ENCODE results near the gene PROP1.

PROP1 gene

GRCh38 chr5:177968661-177969211 is 27.3 kb downstream of the PROP1 start:
- no peaks in the 10 kb centered on the region for H3K4me1 ChIP-seq (ENCODE audit: control extremely low read depth in 1 of 4, control insufficient read depth in 4 of 4, insufficient read depth in 4 of 4, low read length in 3 of 4)
- H3K27me3 ChIP-seq (replicated peaks in 2 of 5; ENCODE audit: control insufficient read depth in 4 of 5, insufficient read depth in 5 of 5, low read length in 4 of 5) = peaks cover 5 to 22% (median 6%) of the 10 kb centered on the region in 5 experiments
- H3K4me3 ChIP-seq (ENCODE audit: control insufficient read depth in 1 of 7, extremely low read depth in 1 of 7, insufficient read depth in 4 of 7, low read depth in 2 of 7, low read length in 6 of 7) = no peak overlapping the region
- H3K9me3 ChIP-seq (ENCODE audit: control extremely low read depth in 1 of 5, control insufficient read depth in 4 of 5, insufficient read depth in 2 of 5, low read depth in 1 of 5, low read length in 4 of 5) = peaks cover 0 to 1% (median 0%) of the 10 kb centered on the region in 5 experiments
- DNase-seq = no peak
- WGBS (ENCODE audit: insufficient coverage) = 85% methylated on average over 7 of the region's 8 CpGs
- no peak overlapping the region for H3K27ac ChIP-seq (ENCODE audit: insufficient read depth in 1 of 2, low read depth in 1 of 2, low read length in 2 of 2, poor library complexity in 1 of 2, severe bottlenecking in 2 of 2)
- H3K36me3 ChIP-seq (ENCODE audit: control insufficient read depth in 4 of 4, insufficient read depth in 4 of 4, low read length in 3 of 4) = no peaks in the 10 kb centered on the region
- POLR2A ChIA-PET = no interaction called here
- CTCF ChIA-PET = no interaction called here

GRCh38 chr5:177967221-177967887 is 28.7 kb downstream of the PROP1 start:
- POLR2A ChIA-PET = no interaction called here
- DNase-seq = no peak
- peaks cover 2 to 18% (median 5%) of the 10 kb centered on the region in 5 experiments for H3K27me3 ChIP-seq (replicated peaks in 2 of 5; ENCODE audit: control insufficient read depth in 4 of 5, insufficient read depth in 5 of 5, low read length in 4 of 5)
- no peak overlapping the region for H3K27ac ChIP-seq (ENCODE audit: insufficient read depth in 1 of 2, low read depth in 1 of 2, low read length in 2 of 2, poor library complexity in 1 of 2, severe bottlenecking in 2 of 2)
- H3K4me1 ChIP-seq (ENCODE audit: control extremely low read depth in 1 of 4, control insufficient read depth in 4 of 4, insufficient read depth in 4 of 4, low read length in 3 of 4) = no peaks in the 10 kb centered on the region
- 92% methylated on average over 5 of the region's 9 CpGs for WGBS (ENCODE audit: insufficient coverage)
- no peak overlapping the region for H3K4me3 ChIP-seq (ENCODE audit: control insufficient read depth in 1 of 7, extremely low read depth in 1 of 7, insufficient read depth in 4 of 7, low read depth in 2 of 7, low read length in 6 of 7)
- H3K36me3 ChIP-seq (ENCODE audit: control insufficient read depth in 4 of 4, insufficient read depth in 4 of 4, low read length in 3 of 4) = no peaks in the 10 kb centered on the region
- H3K9me3 ChIP-seq (ENCODE audit: control extremely low read depth in 1 of 5, control insufficient read depth in 4 of 5, insufficient read depth in 2 of 5, low read depth in 1 of 5, low read length in 4 of 5) = peaks cover 0 to 1% (median 0%) of the 10 kb centered on the region in 5 experiments
- CTCF ChIA-PET = no interaction called here

- H3K27ac ChIP-seq (ENCODE audit: insufficient read depth in 1 of 2, low read depth in 1 of 2, low read length in 2 of 2, poor library complexity in 1 of 2, severe bottlenecking in 2 of 2) = no peak overlapping the region
- peaks cover 0 to 1% (median 0%) of the 10 kb centered on the region in 5 experiments for H3K9me3 ChIP-seq (ENCODE audit: control extremely low read depth in 1 of 5, control insufficient read depth in 4 of 5, insufficient read depth in 2 of 5, low read depth in 1 of 5, low read length in 4 of 5)
- no peaks in the 10 kb centered on the region for H3K36me3 ChIP-seq (ENCODE audit: control insufficient read depth in 4 of 4, insufficient read depth in 4 of 4, low read length in 3 of 4)
- 92% methylated on average over 7 of the region's 7 CpGs for WGBS (ENCODE audit: insufficient coverage)
- no peaks in the 10 kb centered on the region for H3K4me1 ChIP-seq (ENCODE audit: control extremely low read depth in 1 of 4, control insufficient read depth in 4 of 4, insufficient read depth in 4 of 4, low read length in 3 of 4)
- H3K27me3 ChIP-seq (replicated peaks in 2 of 5; ENCODE audit: control insufficient read depth in 4 of 5, insufficient read depth in 5 of 5, low read length in 4 of 5) = peaks cover 2 to 16% (median 5%) of the 10 kb centered on the region in 5 experiments
- H3K4me3 ChIP-seq (ENCODE audit: control insufficient read depth in 1 of 7, extremely low read depth in 1 of 7, insufficient read depth in 4 of 7, low read depth in 2 of 7, low read length in 6 of 7) = no peak overlapping the region
- no peak for DNase-seq
- CTCF ChIA-PET = no interaction called here
- POLR2A ChIA-PET = no interaction called here
Observed at GRCh38 chr5:177966839-177967166, 29.2 kb downstream of the PROP1 start.

GRCh38 chr5:177966009-177966838 is 29.8 kb downstream of the PROP1 start:
- POLR2A ChIA-PET = no interaction called here
- H3K9me3 ChIP-seq (ENCODE audit: control extremely low read depth in 1 of 5, control insufficient read depth in 4 of 5, insufficient read depth in 2 of 5, low read depth in 1 of 5, low read length in 4 of 5) = peaks cover 0 to 1% (median 0%) of the 10 kb centered on the region in 5 experiments
- no peaks in the 10 kb centered on the region for H3K36me3 ChIP-seq (ENCODE audit: control insufficient read depth in 4 of 4, insufficient read depth in 4 of 4, low read length in 3 of 4)
- DNase-seq = no peak
- peaks cover 2 to 14% (median 5%) of the 10 kb centered on the region in 5 experiments for H3K27me3 ChIP-seq (replicated peaks in 2 of 5; ENCODE audit: control insufficient read depth in 4 of 5, insufficient read depth in 5 of 5, low read length in 4 of 5)
- 89% methylated on average over 12 of the region's 19 CpGs for WGBS (ENCODE audit: insufficient coverage)
- no peak overlapping the region for H3K4me3 ChIP-seq (ENCODE audit: control insufficient read depth in 1 of 7, extremely low read depth in 1 of 7, insufficient read depth in 4 of 7, low read depth in 2 of 7, low read length in 6 of 7)
- no peaks in the 10 kb centered on the region for H3K4me1 ChIP-seq (ENCODE audit: control extremely low read depth in 1 of 4, control insufficient read depth in 4 of 4, insufficient read depth in 4 of 4, low read length in 3 of 4)
- CTCF ChIA-PET = no interaction called here
- no peak overlapping the region for H3K27ac ChIP-seq (ENCODE audit: insufficient read depth in 1 of 2, low read depth in 1 of 2, low read length in 2 of 2, poor library complexity in 1 of 2, severe bottlenecking in 2 of 2)

GRCh38 chr5:177964471-177964870 is 31.6 kb downstream of the PROP1 start:
- ChIA-PET POLR2A (no interaction called here), CTCF (no interaction called here)
- Histone ChIP-seq H3K9me3 (ENCODE audit: control extremely low read depth in 1 of 5, control insufficient read depth in 4 of 5, insufficient read depth in 2 of 5, low read depth in 1 of 5, low read length in 4 of 5) (no peaks in the 10 kb centered on the region), H3K36me3 (ENCODE audit: control insufficient read depth in 4 of 4, insufficient read depth in 4 of 4, low read length in 3 of 4) (no peaks in the 10 kb centered on the region), H3K27me3 (replicated peaks in 2 of 5; ENCODE audit: control insufficient read depth in 4 of 5, insufficient read depth in 5 of 5, low read length in 4 of 5) (peaks cover 0 to 5% (median 2%) of the 10 kb centered on the region in 5 experiments), H3K4me3 (ENCODE audit: control insufficient read depth in 1 of 7, extremely low read depth in 1 of 7, insufficient read depth in 4 of 7, low read depth in 2 of 7, low read length in 6 of 7) (no peak overlapping the region), H3K4me1 (ENCODE audit: control extremely low read depth in 1 of 4, control insufficient read depth in 4 of 4, insufficient read depth in 4 of 4, low read length in 3 of 4) (no peaks in the 10 kb centered on the region), H3K27ac (ENCODE audit: insufficient read depth in 1 of 2, low read depth in 1 of 2, low read length in 2 of 2, poor library complexity in 1 of 2, severe bottlenecking in 2 of 2) (no peak overlapping the region)
- WGBS (ENCODE audit: insufficient coverage) = 95% methylated on average over 12 of the region's 12 CpGs
- no peak for DNase-seq

GRCh38 chr5:177963966-177964365 is 32.1 kb downstream of the PROP1 start:
- no peak overlapping the region for H3K4me3 ChIP-seq (ENCODE audit: control insufficient read depth in 1 of 7, extremely low read depth in 1 of 7, insufficient read depth in 4 of 7, low read depth in 2 of 7, low read length in 6 of 7)
- no peak overlapping the region for H3K27ac ChIP-seq (ENCODE audit: insufficient read depth in 1 of 2, low read depth in 1 of 2, low read length in 2 of 2, poor library complexity in 1 of 2, severe bottlenecking in 2 of 2)
- H3K4me1 ChIP-seq (ENCODE audit: control extremely low read depth in 1 of 4, control insufficient read depth in 4 of 4, insufficient read depth in 4 of 4, low read length in 3 of 4) = no peaks in the 10 kb centered on the region
- POLR2A ChIA-PET = no interaction called here
- no peaks in the 10 kb centered on the region for H3K9me3 ChIP-seq (ENCODE audit: control extremely low read depth in 1 of 5, control insufficient read depth in 4 of 5, insufficient read depth in 2 of 5, low read depth in 1 of 5, low read length in 4 of 5)
- H3K36me3 ChIP-seq (ENCODE audit: control insufficient read depth in 4 of 4, insufficient read depth in 4 of 4, low read length in 3 of 4) = no peaks in the 10 kb centered on the region
- 96% methylated on average over 14 of the region's 14 CpGs for WGBS (ENCODE audit: insufficient coverage)
- H3K27me3 ChIP-seq (replicated peaks in 2 of 5; ENCODE audit: control insufficient read depth in 4 of 5, insufficient read depth in 5 of 5, low read length in 4 of 5) = peaks cover 0 to 5% (median 2%) of the 10 kb centered on the region in 5 experiments
- DNase-seq = no peak
- CTCF ChIA-PET = interaction anchor here (1.2 kb wide), 1 partner anchor 18 kb away, joined by 3 read pairs; no protein-coding TSS in a partner anchor

- CTCF ChIA-PET = no interaction called here
Observed at GRCh38 chr5:177959315-177959714, 36.7 kb downstream of the PROP1 start.

More at GRCh38 chr5:177959315-177959714, 36.7 kb downstream of the PROP1 start:
- Histone ChIP-seq H3K27ac (ENCODE audit: insufficient read depth in 1 of 2, low read depth in 1 of 2, low read length in 2 of 2, poor library complexity in 1 of 2, severe bottlenecking in 2 of 2) (no peak overlapping the region), H3K4me3 (ENCODE audit: control insufficient read depth in 1 of 7, extremely low read depth in 1 of 7, insufficient read depth in 4 of 7, low read depth in 2 of 7, low read length in 6 of 7) (no peak overlapping the region), H3K4me1 (ENCODE audit: control extremely low read depth in 1 of 4, control insufficient read depth in 4 of 4, insufficient read depth in 4 of 4, low read length in 3 of 4) (no peaks in the 10 kb centered on the region), H3K36me3 (ENCODE audit: control insufficient read depth in 4 of 4, insufficient read depth in 4 of 4, low read length in 3 of 4) (no peaks in the 10 kb centered on the region), H3K9me3 (ENCODE audit: control extremely low read depth in 1 of 5, control insufficient read depth in 4 of 5, insufficient read depth in 2 of 5, low read depth in 1 of 5, low read length in 4 of 5) (no peaks in the 10 kb centered on the region), H3K27me3 (replicated peaks in 2 of 5; ENCODE audit: control insufficient read depth in 4 of 5, insufficient read depth in 5 of 5, low read length in 4 of 5) (peaks cover 0 to 2% (median 0%) of the 10 kb centered on the region in 5 experiments)
- WGBS (ENCODE audit: insufficient coverage) = 94% methylated on average over 8 of the region's 9 CpGs
- POLR2A ChIA-PET = no interaction called here
- no peak for DNase-seq
